Measurements from ENCODE around the gene OSBPL9. TPM values are rescaled to one million over a fixed set of nuclear protein-coding genes. Genes with fewer than 3 reads are reported as not detected.

Gene OSBPL9
- total and polyA plus RNA-seq, 10 of the 15 experiments (the other 5 are each of a cell fraction or from before 2014, with no cell fraction given): 25.9 to 156 (median 108) TPM

- no peaks in the 10 kb centered on the region for H3K36me3 ChIP-seq (ENCODE audit: control insufficient read depth in 2 of 2, insufficient read depth in 2 of 2, low read length in 1 of 2)
- BruUV-seq (replicated peaks): no TSS peak
- DNase-seq (ENCODE audit: low read depth, low spot score): no peak
- H3K9me3 ChIP-seq (replicated peaks; ENCODE audit: control insufficient read depth, insufficient read depth, low read length): no peaks in the 10 kb centered on the region
- intact Hi-C loops (cut with micrococcal nuclease; ENCODE audit: unreplicated experiment) (no loop called here), in situ Hi-C loops (cut with MboI) (no loop called here)
- FAIRE-seq: no peak
- ChIA-PET RAD21 (ENCODE audit: unreplicated experiment) (no interaction called here), POLR2A (interaction anchor here (0.6 to 1.4 kb wide), 4 partner anchors 38 to 74 kb away, joined by 3 to 4 read pairs (median 3); no protein-coding TSS in a partner anchor), CTCF (interaction anchor here (1.1 to 2.7 kb wide), 3 partner anchors 9 to 79 kb away, joined by 3 to 12 read pairs (median 3); no protein-coding TSS in a partner anchor), SMC1A (ENCODE audit: uncharacterized antibody, unreplicated experiment) (interaction anchor here (0.8 to 2.2 kb wide), 9 partner anchors 12 to 80 kb away, joined by 3 to 7 read pairs (median 5); no protein-coding TSS in a partner anchor)
- peaks cover 7% of the 10 kb centered on the region for H3K4me1 ChIP-seq (ENCODE audit: control insufficient read depth, insufficient read depth, low read length)
- no peak for TF ChIP-seq NRF1 (conservative IDR thresholded peaks at IDR 0.05; ENCODE audit: low read depth, low read length)
- no peak for TF ChIP-seq MEF2B (IDR thresholded peaks at IDR 0.05; ENCODE audit: partially characterized antibody, poor library complexity, severe bottlenecking)
- no peak for TF ChIP-seq BACH1 (IDR thresholded peaks at IDR 0.05; ENCODE audit: borderline replicate concordance)
- no peak for TF ChIP-seq SMAD1 (IDR thresholded peaks at IDR 0.05; ENCODE audit: low read depth, partially characterized antibody)
- no peak for TF ChIP-seq SMC3 (IDR thresholded peaks at IDR 0.05; ENCODE audit: borderline replicate concordance, low read length)
- no peak overlapping the region for H3K4me3 ChIP-seq
- H3K4me2 ChIP-seq (ENCODE audit: control insufficient read depth, insufficient read depth): no peak overlapping the region
- no peak overlapping the region for H2AFZ ChIP-seq (ENCODE audit: control insufficient read depth, low read depth, low read length)
- no peaks in the 10 kb centered on the region for H4K20me1 ChIP-seq (ENCODE audit: control insufficient read depth, insufficient read depth)
- no peaks in the 10 kb centered on the region for H3K27me3 ChIP-seq (replicated peaks in 1 of 2; ENCODE audit: control insufficient read depth in 2 of 2, insufficient read depth in 2 of 2, low read length in 1 of 2)
- H3K27ac ChIP-seq (ENCODE audit: control insufficient read depth, insufficient read depth): no peak overlapping the region
- ATAC-seq: no peak
- H3K79me2 ChIP-seq (ENCODE audit: control insufficient read depth, insufficient read depth, low read length): no peaks in the 10 kb centered on the region
- H3K9ac ChIP-seq (ENCODE audit: control insufficient read depth, insufficient read depth, low read length): no peak overlapping the region
Measured at GRCh38 chr1:51689643-51690042, 72.8 kb downstream of the OSBPL9 start.

DNA sequence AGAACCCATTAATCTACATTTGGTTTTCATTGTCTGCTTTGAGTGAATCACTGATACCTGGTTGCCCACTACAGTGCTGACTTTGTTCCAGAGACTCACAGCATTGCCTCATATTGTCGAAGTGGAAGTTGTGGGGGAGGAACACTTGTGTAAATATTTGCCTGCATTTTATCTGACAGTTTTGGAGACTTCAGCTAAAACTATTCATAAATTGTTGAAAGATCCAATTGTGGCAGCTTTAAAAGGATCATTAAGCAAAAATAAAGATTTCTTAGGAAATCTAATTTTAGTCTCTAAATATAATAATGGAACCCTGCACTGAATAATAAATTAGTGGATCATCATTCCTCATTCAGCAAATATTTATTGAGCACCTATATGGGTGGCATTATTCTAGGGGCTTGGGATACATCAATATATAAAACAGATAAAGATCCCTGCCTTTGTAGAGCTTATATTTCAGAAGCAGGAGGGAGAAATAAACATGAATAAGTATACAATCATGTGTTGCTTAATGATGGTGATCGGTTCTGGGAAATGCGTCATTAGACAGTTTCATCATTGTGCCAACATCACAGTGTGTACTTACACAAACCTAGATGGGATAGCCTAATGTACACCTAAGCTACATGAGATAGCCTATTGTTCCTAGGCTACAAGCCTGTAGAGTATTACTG is 73.5 kb downstream of the OSBPL9 start:
- Histone ChIP-seq H3K4me1 (ENCODE audit: control insufficient read depth, insufficient read depth, low read length) (peaks cover 7% of the 10 kb centered on the region), H3K4me3 (no peak overlapping the region), H3K9ac (ENCODE audit: control insufficient read depth, insufficient read depth, low read length) (no peak overlapping the region), H3K4me2 (ENCODE audit: control insufficient read depth, insufficient read depth) (no peak overlapping the region), H3K27me3 (replicated peaks in 1 of 2; ENCODE audit: control insufficient read depth in 2 of 2, insufficient read depth in 2 of 2, low read length in 1 of 2) (no peaks in the 10 kb centered on the region), H3K36me3 (ENCODE audit: control insufficient read depth in 2 of 2, insufficient read depth in 2 of 2, low read length in 1 of 2) (no peaks in the 10 kb centered on the region), H4K20me1 (ENCODE audit: control insufficient read depth, insufficient read depth) (no peaks in the 10 kb centered on the region), H3K9me3 (replicated peaks; ENCODE audit: control insufficient read depth, insufficient read depth, low read length) (no peaks in the 10 kb centered on the region), H2AFZ (ENCODE audit: control insufficient read depth, low read depth, low read length) (no peak overlapping the region), H3K27ac (ENCODE audit: control insufficient read depth, insufficient read depth) (no peak overlapping the region), H3K79me2 (ENCODE audit: control insufficient read depth, insufficient read depth, low read length) (no peaks in the 10 kb centered on the region)
- intact Hi-C loops (cut with micrococcal nuclease; ENCODE audit: unreplicated experiment): no loop called here
- ChIA-PET SMC1A (ENCODE audit: uncharacterized antibody, unreplicated experiment) (interaction anchor here (0.8 to 2.2 kb wide), 7 partner anchors 29 to 79 kb away, joined by 3 to 6 read pairs (median 5); no protein-coding TSS in a partner anchor), POLR2A (interaction anchor here (0.5 to 1.4 kb wide), 4 partner anchors 37 to 515 kb away, joined by 3 to 5 read pairs (median 4); no protein-coding TSS in a partner anchor), RAD21 (ENCODE audit: unreplicated experiment) (interaction anchor here (0.7 to 0.9 kb wide), 2 partner anchors 28 to 36 kb away, joined by 3 read pairs; no protein-coding TSS in a partner anchor), CTCF (interaction anchor here (1.1 to 2.7 kb wide), 5 partner anchors 8 to 79 kb away, joined by 3 to 12 read pairs (median 3); no protein-coding TSS in a partner anchor)
- DNase-seq (ENCODE audit: low read depth, low spot score) (no peak), ATAC-seq (peak; percentile 38; the same call in 1 of the 3 replicates), FAIRE-seq (peak; percentile 49)
- WGBS (ENCODE audit: insufficient coverage, insufficient replicate concordance, low lambda C conversion rate, missing lambda C conversion rate): 98% methylated on average over 3 of the region's 3 CpGs
- in situ Hi-C loops (cut with MboI): no loop called here
- BruUV-seq (replicated peaks): no TSS peak
- TF ChIP-seq ZNF24 (IDR thresholded peaks at IDR 0.05) (peak; percentile 68; the same call in 1 of the 2 replicates), TBL1XR1 (IDR thresholded peaks at IDR 0.05; ENCODE audit: low read depth, low read length) (no peak), STAT3 (IDR thresholded peaks at IDR 0.05; ENCODE audit: low read depth, low read length) (no peak)
